ENCODE results near the gene MTG2. TPM values are rescaled to one million over a fixed set of nuclear protein-coding genes. Genes with fewer than 3 reads are reported as not detected.

MTG2 gene
- total and polyA plus RNA-seq, 2 of the 13 experiments (the other 11 are each of a cell fraction or from before 2014, with no cell fraction given): 20.4 to 37.8 TPM

GRCh38 chr20:62143957-62144825 lies 38.6 kb upstream of the MTG2 start:
- no peaks in the 10 kb centered on the region for H3K9me3 ChIP-seq (ENCODE audit: low read length)
- ChIA-PET CTCF (ENCODE audit: low intra/inter-chr PET ratio, low total read pairs) (interaction anchor here (1.4 kb wide), 1 partner anchor 13 kb away, joined by 3 read pairs; no protein-coding TSS in a partner anchor), POLR2A (interaction anchor here (0.7 to 2.5 kb wide), 6 partner anchors 8 to 224 kb away, joined by 3 to 13 read pairs (median 4); partner anchors contain the start of gene LSM14B)
- BruUV-seq (replicated peaks): no TSS peak
- 1% methylated on average over 52 of the region's 104 CpGs for WGBS (ENCODE audit: low lambda C conversion rate)
- ATAC-seq (peak; percentile 37), DNase-seq (ENCODE audit: low spot score) (peak; percentile 42), FAIRE-seq (no peak)
- H3K27me3 ChIP-seq (ENCODE audit: control insufficient read depth in 1 of 2, insufficient read depth in 2 of 2, low read length in 2 of 2): no peaks in the 10 kb centered on the region; a peak in 1 of 5 replicates
- intact Hi-C loops (cut with micrococcal nuclease; ENCODE audit: unreplicated experiment) (no loop called here), in situ Hi-C loops (cut with HindIII; ENCODE audit: extremely low pct_ligation_motif_present, low pct_unique_long_range_greater_than_20kb) (loop anchor here (5.0 kb wide), 1 partner anchor 132 kb away; no protein-coding TSS in a partner anchor)
- peaks cover 56% of the 10 kb centered on the region for H4K20me1 ChIP-seq (ENCODE audit: insufficient read depth, low read length)
- peak overlapping the region; percentile 76 for H3K9ac ChIP-seq (ENCODE audit: insufficient read depth, low read depth, low read length)
- H3K4me2 ChIP-seq (ENCODE audit: low read depth, low read length): peak overlapping the region; percentile 96
- H3K36me3 ChIP-seq (replicated peaks in 1 of 2; ENCODE audit: control insufficient read depth in 1 of 2, insufficient read depth in 2 of 2, low read length in 2 of 2): peaks cover 12 to 18% of the 10 kb centered on the region in 2 experiments
- H2AFZ ChIP-seq (ENCODE audit: low read length): no peak overlapping the region
- H3K4me1 ChIP-seq (ENCODE audit: insufficient read depth, low read length): peaks cover 68% of the 10 kb centered on the region
- peaks cover 90% of the 10 kb centered on the region for H3K79me2 ChIP-seq (ENCODE audit: insufficient read depth, low read length)
- peak overlapping the region; percentile 68 to 93 (median 87) for H3K4me3 ChIP-seq (replicated peaks in 1 of 3; ENCODE audit: insufficient read depth in 1 of 3, low read depth in 2 of 3, low read length in 3 of 3)
- H3K27ac ChIP-seq (ENCODE audit: extremely low read length, insufficient read depth, low read length): peak overlapping the region; percentile 70
- TF ChIP-seq ZNF343 (CRISPR knock-in tag; IDR thresholded peaks at IDR 0.05) (0 out of 2 replicates have a peak, but pooled peaks have one; percentile 79), ZNF709 (CRISPR knock-in tag; IDR thresholded peaks at IDR 0.05) (peak; percentile 64; the same call in 1 of the 2 replicates), MXD3 (CRISPR knock-in tag; IDR thresholded peaks at IDR 0.05) (peak; percentile 58; the same call in 1 of the 2 replicates), ZNF264 (CRISPR knock-in tag; IDR thresholded peaks at IDR 0.05) (0 out of 2 replicates have a peak, but pooled peaks have one; percentile 20), BORCS8-MEF2B (CRISPR knock-in tag; IDR thresholded peaks at IDR 0.05) (peak; percentile 69; the same call in 1 of the 2 replicates), MYC (CRISPR knock-in tag; IDR thresholded peaks at IDR 0.05; ENCODE audit: borderline replicate concordance) (peak; percentile 43; the same call in 1 of the 2 replicates), ZNF329 (CRISPR knock-in tag; IDR thresholded peaks at IDR 0.05; ENCODE audit: low read depth) (no peak; the same call in 1 of the 2 replicates)
- TF ChIP-seq, protein P1, sequence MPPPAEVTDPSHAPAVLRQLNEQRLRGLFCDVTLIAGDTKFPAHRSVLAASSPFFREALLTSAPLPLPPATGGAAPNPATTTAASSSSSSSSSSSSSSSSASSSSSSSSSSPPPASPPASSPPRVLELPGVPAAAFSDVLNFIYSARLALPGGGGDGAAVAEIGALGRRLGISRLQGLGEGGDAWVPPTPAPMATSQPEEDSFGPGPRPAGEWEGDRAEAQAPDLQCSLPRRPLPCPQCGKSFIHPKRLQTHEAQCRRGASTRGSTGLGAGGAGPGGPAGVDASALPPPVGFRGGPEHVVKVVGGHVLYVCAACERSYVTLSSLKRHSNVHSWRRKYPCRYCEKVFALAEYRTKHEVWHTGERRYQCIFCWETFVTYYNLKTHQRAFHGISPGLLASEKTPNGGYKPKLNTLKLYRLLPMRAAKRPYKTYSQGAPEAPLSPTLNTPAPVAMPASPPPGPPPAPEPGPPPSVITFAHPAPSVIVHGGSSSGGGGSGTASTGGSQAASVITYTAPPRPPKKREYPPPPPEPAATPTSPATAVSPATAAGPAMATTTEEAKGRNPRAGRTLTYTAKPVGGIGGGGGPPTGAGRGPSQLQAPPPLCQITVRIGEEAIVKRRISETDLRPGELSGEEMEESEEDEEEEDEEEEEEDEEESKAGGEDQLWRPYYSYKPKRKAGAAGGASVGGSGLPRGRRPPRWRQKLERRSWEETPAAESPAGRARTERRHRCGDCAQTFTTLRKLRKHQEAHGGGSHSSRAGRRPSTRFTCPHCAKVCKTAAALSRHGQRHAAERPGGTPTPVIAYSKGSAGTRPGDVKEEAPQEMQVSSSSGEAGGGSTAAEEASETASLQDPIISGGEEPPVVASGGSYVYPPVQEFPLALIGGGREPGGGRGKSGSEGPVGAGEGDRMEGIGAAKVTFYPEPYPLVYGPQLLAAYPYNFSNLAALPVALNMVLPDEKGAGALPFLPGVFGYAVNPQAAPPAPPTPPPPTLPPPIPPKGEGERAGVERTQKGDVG (CRISPR knock-in tag; IDR thresholded peaks at IDR 0.05; ENCODE audit: borderline replicate concordance): peak; percentile 56; the same call in 1 of the 2 replicates
- TF ChIP-seq, protein P2, sequence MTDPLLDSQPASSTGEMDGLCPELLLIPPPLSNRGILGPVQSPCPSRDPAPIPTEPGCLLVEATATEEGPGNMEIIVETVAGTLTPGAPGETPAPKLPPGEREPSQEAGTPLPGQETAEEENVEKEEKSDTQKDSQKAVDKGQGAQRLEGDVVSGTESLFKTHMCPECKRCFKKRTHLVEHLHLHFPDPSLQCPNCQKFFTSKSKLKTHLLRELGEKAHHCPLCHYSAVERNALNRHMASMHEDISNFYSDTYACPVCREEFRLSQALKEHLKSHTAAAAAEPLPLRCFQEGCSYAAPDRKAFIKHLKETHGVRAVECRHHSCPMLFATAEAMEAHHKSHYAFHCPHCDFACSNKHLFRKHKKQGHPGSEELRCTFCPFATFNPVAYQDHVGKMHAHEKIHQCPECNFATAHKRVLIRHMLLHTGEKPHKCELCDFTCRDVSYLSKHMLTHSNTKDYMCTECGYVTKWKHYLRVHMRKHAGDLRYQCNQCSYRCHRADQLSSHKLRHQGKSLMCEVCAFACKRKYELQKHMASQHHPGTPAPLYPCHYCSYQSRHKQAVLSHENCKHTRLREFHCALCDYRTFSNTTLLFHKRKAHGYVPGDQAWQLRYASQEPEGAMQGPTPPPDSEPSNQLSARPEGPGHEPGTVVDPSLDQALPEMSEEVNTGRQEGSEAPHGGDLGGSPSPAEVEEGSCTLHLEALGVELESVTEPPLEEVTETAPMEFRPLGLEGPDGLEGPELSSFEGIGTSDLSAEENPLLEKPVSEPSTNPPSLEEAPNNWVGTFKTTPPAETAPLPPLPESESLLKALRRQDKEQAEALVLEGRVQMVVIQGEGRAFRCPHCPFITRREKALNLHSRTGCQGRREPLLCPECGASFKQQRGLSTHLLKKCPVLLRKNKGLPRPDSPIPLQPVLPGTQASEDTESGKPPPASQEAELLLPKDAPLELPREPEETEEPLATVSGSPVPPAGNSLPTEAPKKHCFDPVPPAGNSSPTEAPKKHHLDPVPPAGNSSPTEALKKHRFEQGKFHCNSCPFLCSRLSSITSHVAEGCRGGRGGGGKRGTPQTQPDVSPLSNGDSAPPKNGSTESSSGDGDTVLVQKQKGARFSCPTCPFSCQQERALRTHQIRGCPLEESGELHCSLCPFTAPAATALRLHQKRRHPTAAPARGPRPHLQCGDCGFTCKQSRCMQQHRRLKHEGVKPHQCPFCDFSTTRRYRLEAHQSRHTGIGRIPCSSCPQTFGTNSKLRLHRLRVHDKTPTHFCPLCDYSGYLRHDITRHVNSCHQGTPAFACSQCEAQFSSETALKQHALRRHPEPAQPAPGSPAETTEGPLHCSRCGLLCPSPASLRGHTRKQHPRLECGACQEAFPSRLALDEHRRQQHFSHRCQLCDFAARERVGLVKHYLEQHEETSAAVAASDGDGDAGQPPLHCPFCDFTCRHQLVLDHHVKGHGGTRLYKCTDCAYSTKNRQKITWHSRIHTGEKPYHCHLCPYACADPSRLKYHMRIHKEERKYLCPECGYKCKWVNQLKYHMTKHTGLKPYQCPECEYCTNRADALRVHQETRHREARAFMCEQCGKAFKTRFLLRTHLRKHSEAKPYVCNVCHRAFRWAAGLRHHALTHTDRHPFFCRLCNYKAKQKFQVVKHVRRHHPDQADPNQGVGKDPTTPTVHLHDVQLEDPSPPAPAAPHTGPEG (CRISPR knock-in tag; IDR thresholded peaks at IDR 0.05): peak; percentile 27; the same call in 1 of the 2 replicates
- TF ChIP-seq, protein P3, sequence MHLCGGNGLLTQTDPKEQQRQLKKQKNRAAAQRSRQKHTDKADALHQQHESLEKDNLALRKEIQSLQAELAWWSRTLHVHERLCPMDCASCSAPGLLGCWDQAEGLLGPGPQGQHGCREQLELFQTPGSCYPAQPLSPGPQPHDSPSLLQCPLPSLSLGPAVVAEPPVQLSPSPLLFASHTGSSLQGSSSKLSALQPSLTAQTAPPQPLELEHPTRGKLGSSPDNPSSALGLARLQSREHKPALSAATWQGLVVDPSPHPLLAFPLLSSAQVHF (CRISPR knock-in tag; IDR thresholded peaks at IDR 0.05): peak; percentile 45; the same call in 1 of the 2 replicates

Data from HepG2 (cell line).